ENCODE data around the gene RESP18.
A peak's percentile ranks its signal among the peaks of the same experiment; 100 is the strongest.
"Not testable (repeated sequence)": the region's sequence is repeated elsewhere in the genome, so short reads cannot be mapped to it uniquely, and the experiment has no call there.

The RESP18 gene

GRCh38 chr2:219290381-219291171 lies 42.0 kb downstream of the RESP18 start:
- no peak for DNase-seq

- no peak for DNase-seq
These were observed 42.8 kb downstream of the RESP18 start for GRCh38 chr2:219289537-219290361.

GRCh38 chr2:219289195-219289536 lies 43.4 kb downstream of the RESP18 start:
- no peak for DNase-seq

- no peak for DNase-seq
These were observed 44.8 kb downstream of the RESP18 start for GRCh38 chr2:219287580-219288265.

- DNase-seq = not testable (repeated sequence)
These were observed 45.5 kb downstream of the RESP18 start for GRCh38 chr2:219287116-219287440.

- DNase-seq = no peak
These were observed 46.0 kb downstream of the RESP18 start for GRCh38 chr2:219286436-219287115.

GRCh38 chr2:219285894-219286425 lies 46.6 kb downstream of the RESP18 start:
- DNase-seq = no peak

- no peak for DNase-seq
These were observed 47.2 kb downstream of the RESP18 start for GRCh38 chr2:219285373-219285735.

- no peak for DNase-seq
These were observed 47.8 kb downstream of the RESP18 start for GRCh38 chr2:219284501-219285372.

GRCh38 chr2:219282943-219283581 lies 49.5 kb downstream of the RESP18 start:
- DNase-seq = no peak

- DNase-seq = no peak
These were observed 50.2 kb downstream of the RESP18 start for GRCh38 chr2:219282375-219282774.

GRCh38 chr2:219281588-219281987 lies 51.0 kb downstream of the RESP18 start:
- no peak for DNase-seq

GRCh38 chr2:219280651-219281050 lies 51.9 kb downstream of the RESP18 start:
- no peak for DNase-seq

- no peak for DNase-seq
These were observed 52.5 kb downstream of the RESP18 start for GRCh38 chr2:219279916-219280516.

GRCh38 chr2:219279151-219279915 lies 53.2 kb downstream of the RESP18 start, which contains the start of gene DNAJB2:
DNAJB2 (plus strand) TSS chr2:219279366; CDS start chr2:219279834, 468 bp downstream.
- peak; percentile 89 for DNase-seq

GRCh38 chr2:219278655-219279150 lies 53.8 kb downstream of the RESP18 start:
- DNase-seq = no peak

- DNase-seq = no peak
These were observed 54.6 kb downstream of the RESP18 start for GRCh38 chr2:219277703-219278654.

Measured in SIG-M5 (cell line).